Nephron (organoid): Measurements from ENCODE around the gene IDH3B.

Experiments used
- H3K27ac Mint-ChIP-seq, 3 experiments: 2 replicates each; pipeline ENCODE4 v1.8.0; 2020; ENCODE audit warnings: mixed read lengths in 3 of 3, mild to moderate bottlenecking in 2 of 3, moderate library complexity in 1 of 3
- H3K27me3 Mint-ChIP-seq: 2 replicates; pipeline ENCODE4 v1.8.0; 2021; ENCODE audit warnings: low read depth, mild to moderate bottlenecking, moderate library complexity, mixed read lengths
- H3K36me3 Mint-ChIP-seq: 2 replicates; pipeline ENCODE4 v1.8.0; 2020; ENCODE audit warnings: low read depth, mixed read lengths
- H3K4me1 Mint-ChIP-seq: 2 replicates; pipeline ENCODE4 v1.8.0; 2020; ENCODE audit warnings: mixed read lengths
- H3K4me3 Mint-ChIP-seq, 3 experiments: 2 replicates each; pipeline ENCODE4 v1.8.0; 2020; ENCODE audit warnings: mild to moderate bottlenecking in 3 of 3, mixed read lengths in 3 of 3, moderate library complexity in 2 of 3
- H3K9me3 Mint-ChIP-seq: 2 replicates; pipeline ENCODE4 v1.8.0; 2020; ENCODE audit warnings: mixed read lengths
- TF ChIP-seq, protein P1 (sequence below), 3 experiments: fragments of 200-600 bp; sonication (generic); IDR thresholded peaks; one replicate each; pipeline ENCODE4 v1.5.0; 2021; ENCODE audit warnings: antibody characterized with exemption in 3 of 3; ENCODE audit not compliant: unreplicated experiment in 3 of 3

Gene IDH3B

DNA sequence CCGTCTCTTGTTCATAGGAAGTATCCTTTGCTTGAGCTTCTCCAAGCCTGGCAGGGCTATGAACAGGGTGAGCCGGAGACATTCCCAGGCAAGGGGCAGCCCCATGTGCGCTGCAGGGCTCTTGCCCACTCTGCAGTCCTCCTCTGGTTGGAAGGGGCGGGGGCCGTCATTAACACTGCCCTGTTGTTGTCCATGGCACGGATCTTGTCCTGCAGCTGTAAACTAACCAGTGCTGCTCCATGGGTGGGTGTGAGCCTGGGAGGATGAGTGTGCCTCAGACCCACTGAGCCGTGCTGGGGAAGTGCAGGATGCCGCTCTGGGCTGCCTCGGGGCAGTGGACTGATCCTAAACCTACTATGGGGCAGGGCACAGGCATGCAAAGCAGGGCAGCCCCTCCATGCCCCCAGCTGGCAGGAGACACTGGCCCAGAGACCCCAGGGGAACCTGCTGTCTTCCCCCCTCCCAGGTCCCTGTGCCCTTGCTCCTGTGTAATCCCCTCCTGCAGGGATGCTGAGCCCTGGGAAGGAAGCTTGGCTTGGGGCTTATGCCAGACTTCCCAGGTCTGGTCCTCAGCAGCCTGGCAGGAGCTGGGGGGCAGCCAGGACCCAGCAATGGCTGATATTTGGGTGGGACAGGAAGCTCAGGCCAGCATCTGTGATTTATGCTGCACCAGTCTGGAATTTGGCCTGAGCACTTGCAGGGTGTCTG lies 37.1 kb upstream of the IDH3B start:
- Mint-ChIP-seq H3K9me3 (no peaks in the 10 kb centered on the region), H3K4me1 (peaks cover 32% of the 10 kb centered on the region), H3K27ac (peak overlapping the region in 2 of 3 experiments; percentile 58 to 61), H3K27me3 (peaks cover 33% of the 10 kb centered on the region), H3K4me3 (no peak overlapping the region), H3K36me3 (peaks cover 6% of the 10 kb centered on the region)
- TF ChIP-seq, protein P1, sequence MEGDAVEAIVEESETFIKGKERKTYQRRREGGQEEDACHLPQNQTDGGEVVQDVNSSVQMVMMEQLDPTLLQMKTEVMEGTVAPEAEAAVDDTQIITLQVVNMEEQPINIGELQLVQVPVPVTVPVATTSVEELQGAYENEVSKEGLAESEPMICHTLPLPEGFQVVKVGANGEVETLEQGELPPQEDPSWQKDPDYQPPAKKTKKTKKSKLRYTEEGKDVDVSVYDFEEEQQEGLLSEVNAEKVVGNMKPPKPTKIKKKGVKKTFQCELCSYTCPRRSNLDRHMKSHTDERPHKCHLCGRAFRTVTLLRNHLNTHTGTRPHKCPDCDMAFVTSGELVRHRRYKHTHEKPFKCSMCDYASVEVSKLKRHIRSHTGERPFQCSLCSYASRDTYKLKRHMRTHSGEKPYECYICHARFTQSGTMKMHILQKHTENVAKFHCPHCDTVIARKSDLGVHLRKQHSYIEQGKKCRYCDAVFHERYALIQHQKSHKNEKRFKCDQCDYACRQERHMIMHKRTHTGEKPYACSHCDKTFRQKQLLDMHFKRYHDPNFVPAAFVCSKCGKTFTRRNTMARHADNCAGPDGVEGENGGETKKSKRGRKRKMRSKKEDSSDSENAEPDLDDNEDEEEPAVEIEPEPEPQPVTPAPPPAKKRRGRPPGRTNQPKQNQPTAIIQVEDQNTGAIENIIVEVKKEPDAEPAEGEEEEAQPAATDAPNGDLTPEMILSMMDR (IDR thresholded peaks at IDR 0.05; ENCODE audit: unreplicated experiment in 3 of 3) = no peak

DNA sequence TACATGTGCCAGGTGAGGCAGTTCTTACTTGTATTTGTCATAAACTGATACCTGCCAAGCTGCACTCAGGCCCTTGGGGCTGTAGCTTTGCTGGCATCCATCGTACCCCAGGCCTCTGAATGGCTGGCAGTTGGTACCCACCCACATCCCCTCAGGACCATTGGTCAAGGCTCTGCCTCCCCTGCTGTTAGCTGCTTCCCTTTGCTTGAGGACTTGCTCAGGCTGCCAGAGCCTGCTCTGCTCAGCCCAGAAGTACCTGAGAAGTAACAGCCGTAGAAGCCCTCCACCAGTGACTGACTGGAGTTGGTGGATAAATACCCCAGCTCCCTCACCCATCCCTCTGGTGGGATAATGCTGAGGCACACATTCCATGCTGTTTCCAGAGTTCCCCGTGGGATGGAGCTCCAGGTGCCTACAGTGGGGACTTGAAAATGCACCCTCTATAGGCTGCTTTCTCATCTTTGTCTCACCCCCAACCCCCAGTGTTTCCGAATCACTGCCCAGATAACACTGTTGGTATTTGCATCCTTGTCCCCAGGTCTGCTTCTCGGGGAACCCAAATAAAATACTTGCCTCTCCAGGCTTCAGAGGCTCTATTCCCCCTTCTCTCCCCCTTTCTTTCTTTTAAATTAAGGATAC lies 35.9 kb upstream of the IDH3B start:
- Mint-ChIP-seq H3K4me1 (peaks cover 41% of the 10 kb centered on the region), H3K36me3 (peaks cover 6% of the 10 kb centered on the region), H3K4me3 (no peak overlapping the region), H3K27me3 (peaks cover 45% of the 10 kb centered on the region), H3K27ac (peak overlapping the region in 2 of 3 experiments; percentile 58 to 61), H3K9me3 (no peaks in the 10 kb centered on the region)
- TF ChIP-seq, protein P1 (IDR thresholded peaks at IDR 0.05; ENCODE audit: unreplicated experiment in 3 of 3) = no peak

DNA sequence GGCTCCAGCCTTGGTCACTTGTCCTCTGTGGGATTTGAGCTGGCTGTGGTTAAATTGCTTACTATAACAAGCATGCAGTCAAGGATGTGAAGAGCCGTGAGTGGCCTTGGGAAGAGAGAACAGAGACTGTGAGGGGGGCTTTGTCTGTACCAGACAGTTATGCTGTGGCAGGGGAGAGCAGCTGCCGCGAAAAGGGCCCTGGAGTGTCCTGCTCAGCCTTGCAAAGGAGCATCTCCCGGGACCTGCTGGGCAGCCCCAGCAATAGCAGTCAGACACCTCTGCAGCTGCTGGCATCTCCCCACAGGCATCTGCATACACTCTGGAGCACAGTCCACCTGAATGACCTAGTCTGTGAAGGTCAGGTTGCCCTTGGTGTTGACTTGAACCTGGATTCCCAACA lies 34.9 kb upstream of the IDH3B start:
- Mint-ChIP-seq H3K36me3 (peaks cover 6% of the 10 kb centered on the region), H3K27ac (peak overlapping the region in 2 of 3 experiments; percentile 37 to 94), H3K9me3 (no peaks in the 10 kb centered on the region), H3K4me3 (no peak overlapping the region), H3K4me1 (peaks cover 45% of the 10 kb centered on the region), H3K27me3 (peaks cover 55% of the 10 kb centered on the region)
- TF ChIP-seq, protein P1 (IDR thresholded peaks at IDR 0.05; ENCODE audit: unreplicated experiment in 3 of 3) = no peak

DNA sequence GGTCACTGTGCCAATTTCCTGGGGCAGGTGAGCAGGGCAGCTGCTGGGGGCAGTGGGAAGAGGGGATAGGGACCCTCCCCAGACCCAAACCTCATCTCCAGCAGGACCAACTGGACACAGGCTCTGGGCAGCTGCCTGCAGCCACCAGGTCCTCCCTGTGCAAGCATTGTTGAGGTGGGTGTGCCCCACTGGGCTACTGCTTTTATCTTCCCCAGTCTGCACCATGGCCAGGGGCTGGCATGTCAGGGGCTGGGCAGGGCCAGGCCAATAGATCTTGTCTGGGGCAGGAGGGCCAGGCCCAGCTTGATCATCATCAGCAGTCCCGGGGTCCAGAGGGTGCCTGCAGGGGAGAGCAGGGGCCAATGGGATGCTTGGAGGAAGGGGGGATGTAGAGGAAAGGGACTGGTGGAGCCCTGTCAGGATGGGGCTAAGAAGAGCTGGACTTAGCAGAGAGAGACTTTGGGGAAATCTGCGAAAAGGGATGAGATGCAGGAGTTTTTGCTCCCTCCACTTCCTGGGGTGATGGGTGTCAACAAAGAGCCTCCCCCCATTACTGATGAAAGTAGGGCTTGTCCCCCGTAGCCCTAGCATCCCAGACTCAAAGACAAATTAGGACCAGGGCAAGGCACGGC lies 34.3 kb upstream of the IDH3B start:
- Mint-ChIP-seq H3K27me3 (peaks cover 56% of the 10 kb centered on the region), H3K36me3 (peaks cover 6% of the 10 kb centered on the region), H3K27ac (peak overlapping the region in 2 of 3 experiments; percentile 5 to 94), H3K4me3 (no peak overlapping the region), H3K4me1 (peaks cover 45% of the 10 kb centered on the region), H3K9me3 (no peaks in the 10 kb centered on the region)
- TF ChIP-seq, protein P1 (IDR thresholded peaks at IDR 0.05; ENCODE audit: unreplicated experiment in 3 of 3) = no peak

DNA sequence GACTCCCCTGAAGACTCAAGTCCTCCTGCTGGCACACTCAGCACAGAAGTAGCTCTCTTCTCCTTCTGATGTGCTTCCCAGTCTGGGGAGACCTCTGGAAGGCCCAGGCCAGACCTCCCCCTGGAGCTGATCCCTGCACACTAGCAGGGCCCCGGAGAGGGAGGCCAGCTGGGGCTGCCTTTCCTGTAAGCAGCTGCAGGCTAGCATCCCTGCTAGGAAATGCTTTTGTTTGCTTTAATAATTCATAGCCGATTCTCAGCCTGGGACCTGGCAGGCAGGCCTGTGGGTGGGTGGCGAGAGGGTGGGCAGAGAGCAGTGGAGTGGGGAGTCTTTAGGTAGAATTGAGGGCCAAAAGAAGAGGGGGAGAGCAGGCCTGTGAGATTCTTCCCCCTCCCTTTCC lies 33.8 kb upstream of the IDH3B start:
- Mint-ChIP-seq H3K4me3 (peak overlapping the region in 2 of 3 experiments; percentile 41 to 73), H3K9me3 (no peaks in the 10 kb centered on the region), H3K4me1 (peaks cover 45% of the 10 kb centered on the region), H3K36me3 (peaks cover 6% of the 10 kb centered on the region), H3K27ac (peak overlapping the region; percentile 89 to 94 (median 93)), H3K27me3 (peaks cover 56% of the 10 kb centered on the region)
- TF ChIP-seq, protein P1 (IDR thresholded peaks at IDR 0.05; ENCODE audit: unreplicated experiment in 3 of 3) = no peak
